RKO (cell line): ENCODE results near the gene ACP1.
A peak's percentile ranks its signal among the peaks of the same experiment; 100 is the strongest.

ENCODE experiments used
- DNase-seq: peaks from one replicate; pipeline ENCODE4 v3.0.0-alpha.2; 2016; ENCODE audit warnings: low spot score

The ACP1 gene

DNA sequence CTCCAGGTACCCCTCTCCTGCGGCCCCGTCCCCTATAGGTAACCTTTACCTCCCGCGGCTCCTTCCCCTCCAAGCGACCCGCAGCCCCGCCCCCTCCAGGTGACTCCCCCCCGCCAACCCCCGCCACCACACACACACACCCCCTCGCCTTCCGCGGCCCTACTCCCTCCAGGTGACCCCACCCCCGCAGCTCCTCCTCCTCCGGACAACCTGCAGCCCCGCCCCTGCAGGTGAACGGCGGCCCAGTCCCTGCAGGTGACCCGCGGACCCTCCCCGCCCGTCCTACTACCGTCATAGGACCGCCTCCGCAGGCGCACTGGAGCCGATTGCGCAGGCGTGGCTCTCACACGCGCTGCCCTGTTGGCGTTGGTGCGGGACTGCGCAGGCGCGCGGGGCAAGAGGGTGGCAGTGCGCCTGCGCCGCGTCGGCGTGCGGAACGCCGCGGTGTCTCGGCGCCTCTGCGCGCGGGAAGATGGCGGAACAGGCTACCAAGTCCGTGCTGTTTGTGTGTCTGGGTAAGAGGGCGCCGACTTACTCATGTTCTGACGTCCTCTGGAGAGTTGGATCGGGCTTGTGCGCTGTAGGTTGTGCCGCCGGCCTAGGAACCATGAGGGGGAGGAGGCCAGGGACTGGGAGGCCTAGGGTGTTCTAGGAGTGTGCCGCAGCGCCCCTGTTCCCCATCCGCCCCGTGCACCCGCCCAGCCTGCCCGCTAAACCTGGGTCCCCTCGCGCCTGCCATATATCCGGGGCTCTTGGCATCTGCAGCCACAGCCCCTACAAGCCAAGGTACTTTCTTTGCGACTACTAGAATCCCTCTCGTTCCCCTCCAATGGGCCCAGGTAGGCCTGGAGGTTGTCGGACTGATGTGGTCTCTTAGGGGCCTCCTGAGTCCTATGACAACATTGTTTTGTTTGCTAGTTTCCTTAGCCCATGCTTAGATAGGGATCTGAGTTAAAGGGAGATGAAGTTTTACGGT lies at the start of gene ACP1:
TSS of gene ACP1 (plus strand) at position 455 of the 976 bp plus-strand sequence. CDS start at position 473, 18 bp downstream.
- peak; percentile 93 for DNase-seq

DNA sequence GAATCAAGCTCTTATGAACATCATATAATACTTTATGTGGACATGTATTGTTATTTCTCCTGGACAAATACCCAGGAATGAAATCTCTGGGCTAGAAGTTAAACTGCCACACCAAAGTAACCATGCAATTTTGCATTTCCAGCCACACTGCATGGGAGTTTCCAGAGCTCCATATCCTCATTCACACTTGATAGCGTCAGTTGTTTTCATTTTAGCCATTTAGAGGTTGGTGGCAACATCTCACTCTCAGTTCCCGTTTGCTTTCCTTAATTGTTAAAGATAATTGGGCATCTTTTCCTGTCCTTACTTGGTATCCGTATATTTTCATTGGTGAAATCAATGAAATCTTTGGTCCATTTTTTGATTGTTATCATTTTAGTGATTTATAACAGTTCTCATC lies 48.7 kb upstream of the ACP1 start:
- DNase-seq: no peak

DNA sequence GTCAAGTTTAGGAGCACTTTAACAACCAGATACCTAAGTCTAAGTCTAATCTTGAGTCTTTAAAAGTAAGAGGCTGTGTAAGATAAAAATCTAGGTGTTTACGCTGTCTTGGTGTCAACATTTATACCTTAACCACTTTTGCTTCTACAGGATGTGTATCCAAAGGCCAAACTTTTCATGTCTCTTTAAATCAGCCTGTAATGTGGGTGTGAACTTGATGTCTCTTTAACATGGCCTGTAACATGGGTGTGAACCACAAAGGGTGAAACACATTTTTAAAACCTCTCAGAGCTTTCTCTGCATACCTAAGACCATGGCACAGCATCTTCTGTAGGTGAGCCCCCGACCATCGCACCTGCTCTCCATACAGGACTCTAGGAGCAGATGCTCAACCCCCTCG lies 41.3 kb upstream of the ACP1 start:
- DNase-seq: no peak

DNA sequence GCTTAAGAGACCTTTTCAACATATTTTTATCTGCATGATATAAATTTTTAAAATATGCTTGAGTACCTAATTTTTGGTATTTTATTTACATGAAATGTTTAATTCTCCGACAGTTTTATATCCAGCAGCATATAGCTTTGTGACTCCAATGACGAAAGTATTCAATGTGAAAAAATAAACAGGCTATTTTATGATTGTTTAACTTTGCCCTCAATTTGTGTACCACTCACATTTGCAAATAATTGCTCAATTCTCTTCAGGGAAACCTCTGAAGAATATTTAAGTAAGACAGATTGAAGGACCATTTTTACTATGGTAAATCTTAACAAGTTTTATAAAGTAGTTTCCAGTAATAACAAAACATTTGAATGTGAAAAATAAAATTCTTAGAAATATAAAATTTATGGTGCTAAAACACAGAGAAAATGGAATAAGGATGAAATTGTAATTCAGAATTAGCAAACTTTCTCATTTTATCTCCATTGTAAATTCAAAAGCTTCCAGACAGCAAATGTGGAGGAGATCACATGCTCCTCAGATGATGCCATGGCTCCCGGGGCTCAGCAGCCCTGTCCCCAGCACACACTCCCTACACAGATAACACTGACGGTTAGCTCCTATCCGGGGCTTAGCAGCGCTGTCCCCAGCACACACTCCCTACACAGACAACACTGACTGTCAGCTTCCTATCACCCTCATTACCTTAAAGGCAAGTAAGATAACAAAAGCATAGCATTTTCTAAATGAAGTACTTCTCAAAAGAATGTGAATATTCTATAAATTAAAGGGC lies 40.6 kb upstream of the ACP1 start:
- DNase-seq: no peak

DNA sequence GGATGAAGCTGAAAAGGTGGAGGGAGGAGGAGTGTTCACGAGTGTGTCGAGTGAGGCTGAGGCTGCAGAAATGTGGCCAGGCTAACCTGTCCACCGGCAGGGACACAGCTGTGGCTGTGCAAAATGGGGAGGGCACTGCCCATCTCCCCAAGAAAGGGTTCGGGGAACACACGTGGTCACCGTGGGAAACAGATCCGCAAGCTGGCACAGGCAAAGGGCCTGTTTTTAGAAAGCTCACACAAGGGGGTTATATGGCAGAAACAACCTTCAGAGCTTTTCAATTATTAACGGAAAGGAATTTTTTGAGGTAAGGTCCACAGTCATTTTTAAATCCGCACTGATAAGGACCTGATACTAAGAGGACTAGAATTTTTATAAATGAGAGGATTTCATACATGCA lies 36.6 kb upstream of the ACP1 start:
- DNase-seq: no peak

DNA sequence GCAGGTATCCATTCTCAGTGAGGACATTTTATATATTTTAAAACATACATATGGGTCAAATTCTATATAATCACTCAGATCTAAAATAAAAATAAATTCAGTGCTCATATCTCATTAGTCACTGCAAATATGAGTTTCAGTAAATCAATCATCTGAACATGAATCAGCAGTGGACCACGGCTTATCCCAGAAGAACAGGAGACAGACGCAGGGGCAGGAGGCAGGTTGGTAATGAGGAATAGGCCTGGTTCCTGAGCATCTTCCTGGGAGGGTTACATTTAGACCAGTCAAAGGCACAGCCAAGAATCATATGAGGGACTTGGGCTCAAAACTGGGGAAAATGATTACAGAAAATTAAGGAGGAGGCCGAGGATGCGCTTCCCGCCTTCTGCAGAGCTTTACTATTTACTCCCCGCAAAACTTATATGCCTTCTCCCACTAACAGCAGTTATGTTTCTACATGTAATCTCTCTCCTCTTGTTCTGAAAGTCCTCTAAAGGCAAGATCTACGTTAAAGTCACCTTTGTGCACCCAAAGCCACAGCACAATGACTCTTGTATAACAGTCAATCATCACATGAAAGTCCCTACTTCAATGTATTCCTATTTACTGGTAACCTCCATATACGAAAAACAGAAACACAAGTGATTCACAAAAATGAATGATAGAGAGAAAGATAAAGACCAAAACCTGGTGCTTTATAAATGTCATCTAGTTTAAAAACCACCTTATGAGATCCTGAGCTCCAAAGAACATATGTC lies 36.0 kb upstream of the ACP1 start:
- DNase-seq: no peak

DNA sequence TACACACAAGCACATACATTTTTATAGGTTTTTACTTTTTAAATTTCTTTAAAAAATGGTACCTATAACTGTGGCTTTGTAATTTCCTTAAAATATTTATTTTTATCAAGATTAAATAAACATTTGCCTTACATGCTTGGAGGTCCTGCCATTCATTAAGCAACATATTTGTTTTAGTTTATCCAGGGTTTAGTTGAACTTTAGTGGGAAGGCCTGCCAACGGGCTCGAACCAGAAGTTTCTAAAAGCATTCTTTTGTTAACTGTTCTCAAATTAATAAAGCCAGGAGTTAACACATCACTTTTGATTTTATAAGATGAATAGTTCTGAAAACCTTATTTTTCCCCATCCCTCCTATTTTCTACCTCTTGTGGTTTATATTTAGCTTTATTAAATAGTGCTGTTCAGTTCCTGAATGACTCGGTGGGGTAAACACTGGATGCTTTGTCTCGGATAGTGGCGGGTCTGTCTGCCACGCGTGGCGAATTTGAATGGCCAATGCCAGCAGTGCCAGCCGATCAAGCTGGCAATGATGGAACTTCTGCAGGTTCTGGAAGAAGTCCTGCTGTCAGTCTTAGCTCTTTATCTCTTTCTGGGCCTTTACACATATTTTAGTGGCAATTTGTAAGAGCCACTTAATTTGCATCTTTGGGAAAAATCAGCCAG lies 33.1 kb upstream of the ACP1 start:
- no peak for DNase-seq

DNA sequence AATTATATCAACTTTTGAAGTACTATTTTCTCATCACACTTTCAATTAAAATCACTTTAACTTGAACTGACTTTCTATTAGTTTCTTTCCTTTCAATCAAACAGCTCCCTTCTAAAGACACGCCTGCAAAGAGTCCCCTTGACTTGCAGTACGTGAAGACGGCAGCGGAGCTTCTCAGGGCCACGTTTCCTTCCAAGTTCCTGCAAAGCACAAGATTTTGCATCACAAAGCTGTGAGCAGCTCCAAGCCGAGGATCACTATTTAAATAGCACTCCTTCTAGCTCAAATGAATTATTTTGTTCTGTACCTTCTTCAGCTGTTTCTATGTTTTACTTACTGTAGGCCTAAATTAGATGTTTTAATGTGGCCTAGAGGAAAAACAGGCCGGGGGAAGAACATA lies 31.7 kb upstream of the ACP1 start:
- no peak for DNase-seq

DNA sequence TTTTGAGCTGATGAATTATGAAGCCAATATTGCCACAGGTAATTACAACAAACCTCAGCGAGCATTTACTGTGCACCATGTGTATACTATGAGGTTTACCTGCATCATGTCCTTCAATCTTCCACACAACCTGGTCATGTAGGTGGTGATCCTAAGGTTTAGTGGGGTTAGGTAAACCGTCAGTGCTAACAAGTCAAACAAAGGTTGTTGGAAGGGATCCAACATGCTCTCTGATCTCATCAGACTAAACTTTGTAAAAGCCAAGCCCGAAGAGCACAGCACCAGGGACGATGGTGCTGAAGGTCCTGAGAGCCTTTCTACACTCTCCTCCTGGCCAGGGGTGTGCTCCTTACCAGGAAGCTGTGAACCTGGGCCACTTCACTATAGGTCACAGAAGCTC lies 30.3 kb upstream of the ACP1 start:
- DNase-seq: no peak

DNA sequence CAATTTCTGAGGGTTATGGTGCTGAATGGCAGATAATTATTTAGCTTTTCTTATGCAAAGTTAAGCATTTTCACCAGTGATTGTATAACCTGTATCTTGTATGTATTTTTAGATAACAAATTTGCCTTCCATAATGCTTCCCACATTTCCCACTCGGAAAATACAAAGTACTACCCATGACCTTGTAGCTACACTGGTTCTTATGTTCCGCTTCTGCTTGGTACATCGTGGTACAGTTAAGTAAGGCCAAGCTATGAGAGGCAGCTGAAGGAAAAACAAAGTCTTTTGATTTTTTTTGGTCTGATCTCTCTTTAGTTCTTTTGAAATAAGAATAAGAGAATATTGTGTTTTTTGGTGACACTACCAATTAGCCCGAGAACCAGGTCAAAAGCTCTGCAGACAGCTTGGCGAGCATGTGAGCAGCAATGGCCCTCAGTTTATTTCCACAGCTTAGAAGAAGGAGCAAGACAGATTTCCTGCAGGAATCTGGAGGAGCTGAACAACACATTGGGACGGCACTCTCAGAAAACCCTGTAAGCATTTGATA lies 27.7 kb upstream of the ACP1 start:
- no peak for DNase-seq

DNA sequence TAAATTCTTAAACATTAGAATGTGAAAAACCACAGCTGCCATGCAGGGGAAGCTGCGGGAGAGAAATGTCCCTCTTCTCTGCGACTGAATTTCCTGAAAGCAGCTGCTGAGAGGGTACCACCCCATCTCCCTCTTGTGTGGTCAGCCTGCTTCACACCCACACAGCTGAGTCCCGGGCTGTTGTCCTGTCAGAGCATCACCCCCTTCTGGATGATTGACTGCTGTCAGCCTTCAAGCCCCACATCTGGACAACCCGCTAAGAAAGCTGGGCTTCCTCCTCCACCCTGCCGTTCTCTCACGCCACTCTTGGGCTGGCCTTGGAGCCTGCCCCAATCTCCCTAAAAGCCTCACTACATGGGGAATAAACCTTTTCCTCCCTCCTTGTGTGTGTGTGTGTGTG lies 26.9 kb upstream of the ACP1 start:
- no peak for DNase-seq

DNA sequence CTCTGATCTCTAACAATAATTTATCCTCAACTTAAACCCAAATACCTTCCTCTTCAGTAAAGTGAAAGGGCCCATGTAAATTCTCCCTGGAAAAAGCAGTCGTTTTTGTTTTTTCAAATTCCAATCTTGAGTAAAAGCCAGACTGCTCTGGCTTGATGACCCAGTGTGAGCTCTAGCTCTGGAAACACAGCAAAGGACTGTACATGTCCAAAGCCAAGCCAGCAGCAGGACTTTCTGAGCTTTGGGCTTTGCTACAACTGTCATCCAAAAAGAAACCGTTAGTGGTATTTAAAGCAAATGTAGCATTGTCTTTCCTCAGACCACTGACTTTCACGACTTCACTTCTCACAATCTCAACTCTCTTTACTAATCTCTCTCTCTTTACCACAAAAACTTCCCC lies 26.3 kb upstream of the ACP1 start:
- no peak for DNase-seq

DNA sequence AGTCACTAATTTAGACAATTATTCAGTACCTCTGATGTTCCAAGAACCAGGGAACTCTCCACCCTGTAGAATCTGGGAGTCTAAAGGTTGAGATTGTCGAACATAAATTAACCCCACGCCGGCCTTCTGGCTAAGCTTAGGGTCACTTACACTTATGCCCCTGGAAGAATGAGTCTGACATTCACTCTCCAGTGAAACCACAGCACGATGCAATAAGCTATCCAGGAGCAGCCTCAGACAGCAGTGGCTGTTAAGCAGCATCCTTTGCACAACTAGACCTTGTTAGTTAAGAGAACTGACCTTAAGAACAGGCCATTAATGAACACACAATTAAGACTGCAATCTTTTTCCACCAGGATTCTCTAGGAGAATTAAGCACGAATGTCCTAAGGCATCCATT lies 25.9 kb upstream of the ACP1 start:
- DNase-seq: no peak

DNA sequence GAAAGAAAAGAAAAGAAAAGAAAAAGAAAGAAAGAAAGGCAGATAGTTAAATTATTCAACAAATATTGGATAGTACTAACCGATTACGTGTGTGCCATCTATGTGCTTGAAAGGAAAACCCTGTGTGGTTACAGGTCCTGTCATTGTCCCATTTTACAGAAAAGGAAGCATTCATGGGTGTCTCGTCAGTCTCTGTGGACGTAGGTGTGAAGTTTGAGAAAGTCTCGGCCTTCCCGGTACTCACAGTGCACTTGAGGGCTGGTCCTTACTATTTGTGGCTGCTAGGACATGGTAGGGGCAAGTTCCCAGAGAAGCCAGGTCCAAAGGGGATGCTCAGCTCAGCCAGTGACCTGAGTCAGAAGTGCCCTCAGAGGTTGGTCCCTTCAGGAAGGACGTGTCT lies 20.2 kb upstream of the ACP1 start:
- DNase-seq: no peak

DNA sequence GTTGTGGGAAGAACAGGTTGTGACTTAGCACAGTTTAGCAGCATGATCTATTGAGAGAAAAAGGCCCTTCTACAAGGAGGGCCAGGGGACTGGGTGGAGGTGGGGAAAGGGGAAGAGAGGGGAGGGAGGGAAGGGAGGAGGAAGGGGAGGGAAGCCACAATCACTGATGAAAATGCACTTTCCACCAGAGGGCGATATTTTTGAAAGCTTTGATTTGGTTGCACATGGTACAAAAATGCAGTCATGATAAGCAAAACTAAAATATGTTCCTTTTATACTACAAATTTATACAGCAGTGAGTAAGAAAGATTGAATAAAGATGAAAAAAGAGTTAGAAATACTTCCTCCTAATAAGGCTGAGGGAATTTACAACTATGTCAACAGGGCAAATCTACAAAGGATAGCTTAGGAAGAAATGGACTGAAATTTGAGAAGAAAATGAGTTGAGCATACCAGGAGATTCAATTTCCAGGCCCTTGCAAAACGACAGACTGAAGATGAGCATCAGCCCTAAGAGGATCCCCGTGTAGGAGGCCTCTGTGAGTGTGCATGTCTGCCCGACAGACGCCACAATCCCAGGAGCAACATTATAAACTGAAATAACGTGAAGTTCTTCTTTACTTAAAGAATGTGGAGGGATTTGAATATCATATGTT lies 18.1 kb upstream of the ACP1 start:
- DNase-seq: peak; percentile 61

DNA sequence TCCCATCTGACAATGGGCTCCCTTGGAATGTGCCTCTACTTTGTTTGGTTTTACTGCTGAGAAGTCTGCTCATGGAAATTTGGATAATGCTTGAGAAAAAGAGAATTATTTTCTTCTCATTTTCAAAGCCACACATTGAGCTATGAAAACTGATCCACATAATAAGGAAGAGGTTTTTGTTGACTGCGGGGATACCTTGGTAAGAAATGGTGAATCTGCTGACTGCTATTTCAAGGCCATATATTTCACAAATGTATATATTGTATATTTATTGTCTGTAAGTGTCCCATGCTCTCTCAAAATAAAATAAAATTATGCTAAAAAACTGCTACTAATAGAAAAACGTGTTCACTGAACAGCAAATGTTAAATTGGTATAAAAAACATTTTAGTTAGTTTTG lies 16.0 kb upstream of the ACP1 start:
- no peak for DNase-seq

DNA sequence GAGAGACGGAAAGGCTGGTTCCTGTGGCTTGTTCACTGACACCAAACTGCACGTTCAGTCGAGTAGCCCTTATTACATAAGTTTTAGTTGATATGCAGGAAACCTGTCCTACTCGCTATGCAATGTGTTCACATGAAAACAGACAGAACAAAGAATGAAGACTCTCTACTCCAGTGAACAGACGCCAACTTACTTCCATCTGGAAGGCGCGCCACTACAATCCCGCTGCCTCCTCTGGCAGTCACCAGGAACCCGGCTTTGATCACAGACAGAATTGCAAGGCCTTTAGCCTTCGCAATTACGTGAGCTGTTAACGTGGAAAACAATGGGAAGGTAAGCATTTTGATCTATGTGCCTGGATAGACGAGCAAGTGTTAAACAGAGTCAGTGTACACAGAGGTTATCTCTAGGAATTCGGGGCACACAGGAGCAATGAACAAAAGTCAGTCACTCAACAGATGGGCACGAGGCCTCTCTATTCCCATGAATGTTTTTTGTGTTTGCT lies 15.2 kb upstream of the ACP1 start:
- no peak for DNase-seq

DNA sequence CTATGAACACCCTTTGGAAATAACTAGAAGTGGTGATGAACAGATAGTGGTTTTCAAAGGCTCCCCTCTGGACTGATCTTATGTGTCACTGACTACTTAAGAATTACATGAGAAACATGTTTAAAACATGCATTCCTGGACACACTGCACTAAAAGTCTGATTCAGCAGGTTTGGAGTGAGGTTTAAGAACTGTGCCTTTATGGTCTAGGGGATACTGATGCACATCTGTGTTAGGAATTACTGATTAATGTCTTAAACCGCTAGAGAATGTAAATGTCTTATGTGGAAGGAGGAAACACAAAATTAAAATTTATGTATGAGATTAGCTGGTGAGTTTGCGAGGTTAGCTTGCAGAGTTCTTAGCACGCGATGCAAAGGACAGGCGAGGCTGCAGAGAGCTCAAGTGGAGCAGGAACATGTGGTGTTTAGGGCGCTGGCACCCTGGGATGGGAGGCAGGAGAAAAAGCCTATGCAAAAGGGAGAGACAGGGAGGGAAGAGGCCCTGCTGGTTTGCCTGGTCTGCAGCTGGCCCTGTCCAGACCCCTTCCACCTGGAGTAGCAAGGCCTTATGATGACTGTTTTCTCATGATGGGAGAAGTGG lies 12.6 kb upstream of the ACP1 start:
- DNase-seq: no peak

DNA sequence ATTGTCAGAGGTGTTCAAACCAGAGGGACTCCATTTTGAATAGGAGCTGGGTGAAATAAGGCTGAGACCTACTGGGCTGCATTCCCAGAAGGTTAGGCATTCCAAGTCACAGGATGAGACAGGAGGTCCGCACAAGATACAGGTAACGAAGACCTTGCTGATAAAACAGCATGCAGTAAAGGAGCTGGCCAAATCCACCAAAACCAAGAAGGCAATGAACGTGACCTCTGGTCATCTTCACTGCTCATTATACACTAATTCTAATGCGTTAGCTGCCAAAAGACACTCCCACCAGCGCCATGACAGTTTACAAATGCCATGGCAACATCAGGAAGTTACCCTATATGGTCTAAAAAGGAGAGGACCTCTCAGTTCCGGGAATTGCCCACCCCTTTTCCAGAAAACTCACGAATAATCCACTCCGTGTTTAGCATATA lies 11.5 kb upstream of the ACP1 start:
- no peak for DNase-seq

DNA sequence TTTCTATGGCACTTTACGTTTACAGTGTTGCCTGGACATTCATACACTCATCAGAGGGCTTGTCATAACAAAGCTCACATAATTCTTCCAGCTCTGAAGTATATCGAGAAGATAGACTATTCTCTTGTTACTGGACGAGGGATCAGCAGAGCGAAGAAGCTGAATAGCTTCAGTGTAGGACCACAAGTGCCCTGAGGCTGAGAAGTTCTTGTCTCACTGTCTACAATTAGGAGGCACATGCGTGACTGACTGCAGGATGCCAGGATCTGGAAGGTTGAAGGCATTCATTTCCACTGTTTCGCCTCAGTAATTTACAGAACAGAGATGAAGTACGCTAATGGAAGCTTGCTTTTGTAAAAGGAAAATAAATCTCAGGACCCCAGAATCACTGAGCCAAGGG lies 10.5 kb upstream of the ACP1 start:
- DNase-seq: no peak
